ENCODE measurements around the gene TGFA.

DNA sequence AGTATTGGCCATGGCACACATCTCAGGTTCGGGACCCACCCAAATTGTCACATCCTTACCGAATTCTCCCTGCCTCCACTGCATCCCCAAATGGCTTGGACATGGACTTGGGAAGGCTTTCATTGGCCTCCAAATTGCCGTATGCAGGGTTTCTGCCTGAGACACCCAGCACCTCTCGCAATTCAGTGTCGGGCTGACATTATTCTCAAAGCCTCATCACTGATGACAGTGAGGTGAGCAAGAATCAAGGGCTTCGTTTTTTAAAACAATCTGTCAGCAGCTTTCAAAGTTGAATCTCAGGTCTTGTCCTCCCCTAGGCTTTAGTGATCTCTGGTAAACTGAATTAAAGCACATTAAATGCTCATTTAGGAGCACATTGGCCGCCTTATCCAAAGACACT is 29.5 kb upstream of the TGFA start:
- TF ChIP-seq EZH2phosphoT487 (IDR thresholded peaks at IDR 0.05) (no peak), CTCF (IDR thresholded peaks at IDR 0.05) (no peak), EZH2 (IDR thresholded peaks at IDR 0.05) (no peak)
